Thyroid gland (tissue), 4 donors: ENCODE measurements around the gene SNAP29. TPM values are rescaled to one million over a fixed set of nuclear protein-coding genes. Genes with fewer than 3 reads are reported as not detected.

Experiments used
- DNase-seq, 2 donors: peaks; one replicate each; pipeline ENCODE4 v3.0.0-alpha.2; 2019
- H3K27ac ChIP-seq, 3 donors: fragments of 200-600 bp; sonication (generic); 1 replicate in 2 of 3; 2 replicates in 1 of 3; pipeline ENCODE4 v1.5.1; 2016 to 2019; ENCODE audit warnings: mild to moderate bottlenecking in 1 of 3, moderate library complexity in 1 of 3
- H3K27me3 ChIP-seq: fragments of 200-600 bp; sonication (generic); one replicate; pipeline ENCODE4 v1.5.1; 2019
- H3K36me3 ChIP-seq, 2 donors: fragments of 200-600 bp; sonication (generic); one replicate each; pipeline ENCODE4 v1.5.1; 2016 to 2019
- H3K4me1 ChIP-seq, 2 donors: fragments of 200-600 bp; sonication (generic); one replicate each; pipeline ENCODE4 v1.5.1; 2017 to 2019
- H3K4me3 ChIP-seq, 3 donors: fragments of 200-600 bp; sonication (generic); replicated peaks in 1 of 3; 1 replicate in 2 of 3; 2 replicates in 1 of 3; pipeline ENCODE4 v1.5.1; 2016; ENCODE audit warnings: mild to moderate bottlenecking in 1 of 3
- H3K9me3 ChIP-seq: fragments of 200-600 bp; sonication (generic); one replicate; pipeline ENCODE4 v1.5.1; 2017
- POLR2A ChIP-seq, 2 donors: fragments of 450-650 bp; IDR thresholded peaks; one replicate each; pipeline ENCODE4 v1.6.1; 2017; ENCODE audit warnings: antibody characterized with exemption in 2 of 2, mild to moderate bottlenecking in 2 of 2, moderate library complexity in 1 of 2
- WGBS, 2 donors: methylation state at CpG; one replicate each; pipeline ENCODE4 v1.1.5; 2017; 5-methylcytosine and 5-hydroxymethylcytosine counted together
- intact Hi-C: fragments of 100-400 bp; cut with DNase I; formaldehyde crosslinking; loops from one replicate; pipeline ENCODE4 v1.15.1; 2023
- total RNA-seq, 4 donors: library from RNA; depleted of rRNA; stranded (reverse); fragments of >200 nt; gene quantifications; one replicate each; pipeline ENCODE4 v1.2.3, GENCODE V29; 2016
- TF ChIP-seq, protein P1 (sequence below), 6 experiments: fragments of 200-600 bp in 3 of 6; fragments of 450-650 bp in 3 of 6; sonication (generic) in 3 of 6; IDR thresholded peaks; one replicate each; pipeline ENCODE4 v1.5.1; 2016 to 2019; ENCODE audit warnings: antibody characterized with exemption in 6 of 6, mild to moderate bottlenecking in 2 of 6, inconsistent platforms in 1 of 6, moderate library complexity in 1 of 6

Gene SNAP29
- total RNA-seq, 4 donors from 2014 or later = 17.1 to 21.1 (median 17.6) TPM

DNA sequence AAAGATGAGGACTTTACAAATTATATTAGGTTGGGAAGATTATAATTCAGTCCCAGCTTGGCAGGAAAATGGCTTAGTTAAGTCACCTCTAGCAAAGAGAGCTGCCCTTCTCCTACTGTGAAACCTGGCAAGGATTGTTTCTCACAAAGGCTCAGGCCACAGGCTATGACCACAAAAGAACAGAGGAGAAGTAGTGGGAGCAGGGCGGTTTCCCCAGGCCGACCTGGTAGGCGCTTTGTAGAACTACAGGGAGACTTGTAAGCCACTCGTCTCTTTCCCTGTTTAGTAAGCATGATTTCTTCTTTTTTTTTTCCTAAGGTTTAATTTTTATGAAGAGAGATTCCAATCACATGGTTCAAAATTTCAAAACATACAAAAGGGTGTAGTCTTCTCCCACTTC lies 4.6 kb downstream of the SNAP29 start:
- Histone ChIP-seq H3K27me3 (no peaks in the 10 kb centered on the region), H3K4me1 (peaks cover 17 to 21% of the 10 kb centered on the region in 2 donors), H3K9me3 (no peaks in the 10 kb centered on the region), H3K36me3 (no peaks in the 10 kb centered on the region), H3K4me3 (no peak overlapping the region), H3K27ac (no peak overlapping the region)
- 87 to 88% methylated on average over 4 of the region's 4 CpGs for WGBS, 2 donors
- intact Hi-C loops = loop anchor here (5.0 kb wide), 1 partner anchor 49 kb away; no protein-coding TSS in a partner anchor
- TF ChIP-seq, protein P1, sequence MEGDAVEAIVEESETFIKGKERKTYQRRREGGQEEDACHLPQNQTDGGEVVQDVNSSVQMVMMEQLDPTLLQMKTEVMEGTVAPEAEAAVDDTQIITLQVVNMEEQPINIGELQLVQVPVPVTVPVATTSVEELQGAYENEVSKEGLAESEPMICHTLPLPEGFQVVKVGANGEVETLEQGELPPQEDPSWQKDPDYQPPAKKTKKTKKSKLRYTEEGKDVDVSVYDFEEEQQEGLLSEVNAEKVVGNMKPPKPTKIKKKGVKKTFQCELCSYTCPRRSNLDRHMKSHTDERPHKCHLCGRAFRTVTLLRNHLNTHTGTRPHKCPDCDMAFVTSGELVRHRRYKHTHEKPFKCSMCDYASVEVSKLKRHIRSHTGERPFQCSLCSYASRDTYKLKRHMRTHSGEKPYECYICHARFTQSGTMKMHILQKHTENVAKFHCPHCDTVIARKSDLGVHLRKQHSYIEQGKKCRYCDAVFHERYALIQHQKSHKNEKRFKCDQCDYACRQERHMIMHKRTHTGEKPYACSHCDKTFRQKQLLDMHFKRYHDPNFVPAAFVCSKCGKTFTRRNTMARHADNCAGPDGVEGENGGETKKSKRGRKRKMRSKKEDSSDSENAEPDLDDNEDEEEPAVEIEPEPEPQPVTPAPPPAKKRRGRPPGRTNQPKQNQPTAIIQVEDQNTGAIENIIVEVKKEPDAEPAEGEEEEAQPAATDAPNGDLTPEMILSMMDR (IDR thresholded peaks at IDR 0.05) = no peak
- no peak for TF ChIP-seq POLR2A (IDR thresholded peaks at IDR 0.05)
- DNase-seq = no peak

DNA sequence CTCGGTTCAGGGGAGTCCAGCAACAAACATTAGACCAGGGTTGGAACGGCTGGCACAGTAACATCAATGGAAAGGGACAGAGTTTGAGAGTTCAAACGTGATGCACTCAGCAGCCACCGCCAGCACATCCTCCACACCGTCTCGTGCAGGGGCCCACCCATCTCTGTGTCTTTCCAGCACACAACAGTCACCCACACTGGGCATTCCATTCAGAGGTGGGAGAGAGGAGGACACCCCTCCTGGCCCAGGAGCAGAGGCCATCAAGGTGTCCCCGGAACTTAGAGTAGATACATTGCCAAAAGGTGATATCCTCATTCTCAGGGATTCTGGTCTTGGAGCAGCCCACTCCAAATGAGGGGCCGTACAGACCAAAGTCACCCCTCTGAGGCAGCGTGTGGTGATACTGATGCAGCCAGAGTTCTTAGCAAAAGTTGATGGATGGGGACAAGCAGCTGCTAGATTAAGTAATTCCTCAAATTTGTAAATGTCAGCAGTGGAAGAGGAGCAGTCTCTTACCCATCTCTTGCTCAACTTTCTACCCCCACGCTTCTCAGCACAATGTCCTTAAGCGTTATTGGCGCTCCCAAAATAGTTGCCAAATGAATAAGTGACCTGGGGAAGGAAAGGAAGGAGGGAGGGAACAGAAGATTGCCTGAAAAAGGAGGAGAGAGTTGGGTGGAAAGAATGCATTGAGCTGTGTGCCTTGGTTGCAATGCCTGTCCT lies 5.5 kb downstream of the SNAP29 start:
- TF ChIP-seq, protein P1 (IDR thresholded peaks at IDR 0.05) = no peak
- TF ChIP-seq POLR2A (IDR thresholded peaks at IDR 0.05) = no peak
- DNase-seq = no peak
- Histone ChIP-seq H3K36me3 (no peaks in the 10 kb centered on the region), H3K27ac (no peak overlapping the region), H3K4me1 (peaks cover 15 to 20% of the 10 kb centered on the region in 2 donors), H3K27me3 (no peaks in the 10 kb centered on the region), H3K4me3 (no peak overlapping the region), H3K9me3 (no peaks in the 10 kb centered on the region)
- WGBS, 2 donors = 89 to 91% methylated on average over 12 of the region's 12 CpGs
- intact Hi-C loops = loop anchor here (5.0 kb wide), 1 partner anchor 48 kb away; no protein-coding TSS in a partner anchor

DNA sequence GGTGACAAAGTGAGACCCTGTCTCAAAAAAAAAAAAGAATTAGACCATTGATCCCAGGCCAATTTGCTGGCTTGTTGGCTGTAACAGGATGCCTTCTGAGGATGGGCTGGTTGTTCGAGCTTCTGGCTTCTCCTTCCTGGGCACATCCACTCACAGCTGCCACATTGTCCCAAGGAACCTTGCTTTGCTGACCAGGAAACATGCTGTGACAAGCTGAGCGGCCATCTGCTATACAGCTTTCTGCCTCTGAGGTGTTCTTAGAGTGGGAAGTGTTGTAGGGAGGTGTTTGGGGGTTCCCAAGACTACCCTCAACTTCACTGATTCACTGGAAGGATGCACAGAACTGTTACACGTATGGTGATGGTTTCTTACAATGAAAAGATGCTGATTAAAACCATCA lies 6.5 kb downstream of the SNAP29 start:
- Histone ChIP-seq H3K4me1 (peaks cover 8 to 13% of the 10 kb centered on the region in 2 donors), H3K9me3 (no peaks in the 10 kb centered on the region), H3K4me3 (no peak overlapping the region), H3K36me3 (peaks cover 0 to 5% of the 10 kb centered on the region in 2 donors), H3K27me3 (no peaks in the 10 kb centered on the region), H3K27ac (no peak overlapping the region)
- no peak for TF ChIP-seq POLR2A (IDR thresholded peaks at IDR 0.05)
- TF ChIP-seq, protein P1 (IDR thresholded peaks at IDR 0.05) = no peak
- intact Hi-C loops = no loop called here
- WGBS, 2 donors = 95 to 98% methylated on average over 3 of the region's 3 CpGs
- DNase-seq = no peak

DNA sequence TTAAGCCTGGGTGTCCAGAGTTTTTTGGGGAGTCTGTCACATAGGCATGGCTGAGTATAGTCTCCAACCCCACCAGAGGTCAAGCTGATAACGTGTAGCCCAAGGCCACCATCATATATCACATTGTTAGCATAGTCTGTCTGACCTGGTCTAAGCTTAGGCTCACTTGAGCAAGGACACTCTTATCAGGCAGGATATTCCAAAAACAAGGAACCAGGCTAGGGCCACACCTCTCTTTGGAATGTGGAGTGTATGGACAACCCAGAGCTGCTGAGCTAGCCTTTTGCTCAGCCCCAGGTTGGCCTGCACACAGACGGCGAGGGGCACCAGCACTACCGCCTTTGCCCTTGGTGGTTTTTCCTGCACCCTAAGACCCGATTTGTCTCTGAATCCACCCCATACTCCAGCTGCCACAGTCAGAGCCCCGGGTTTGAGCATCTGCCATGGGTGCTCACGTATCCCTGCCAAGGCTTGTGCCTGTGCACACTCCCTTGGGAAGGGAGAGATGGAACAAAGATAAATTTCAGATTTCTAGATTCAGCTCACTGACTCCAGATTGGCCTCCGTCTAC lies 7.2 kb downstream of the SNAP29 start:
- Histone ChIP-seq H3K4me1 (peaks cover 8 to 13% of the 10 kb centered on the region in 2 donors), H3K27me3 (no peaks in the 10 kb centered on the region), H3K36me3 (peaks cover 6 to 11% of the 10 kb centered on the region in 2 donors), H3K4me3 (no peak overlapping the region), H3K9me3 (no peaks in the 10 kb centered on the region), H3K27ac (peak overlapping the region in 1 of 3 donors; percentile 90)
- no peak for DNase-seq
- WGBS, 2 donors = 86 to 95% methylated on average over 7 of the region's 8 CpGs
- intact Hi-C loops = no loop called here
- TF ChIP-seq POLR2A (IDR thresholded peaks at IDR 0.05) = no peak
- TF ChIP-seq, protein P1 (IDR thresholded peaks at IDR 0.05) = no peak

DNA sequence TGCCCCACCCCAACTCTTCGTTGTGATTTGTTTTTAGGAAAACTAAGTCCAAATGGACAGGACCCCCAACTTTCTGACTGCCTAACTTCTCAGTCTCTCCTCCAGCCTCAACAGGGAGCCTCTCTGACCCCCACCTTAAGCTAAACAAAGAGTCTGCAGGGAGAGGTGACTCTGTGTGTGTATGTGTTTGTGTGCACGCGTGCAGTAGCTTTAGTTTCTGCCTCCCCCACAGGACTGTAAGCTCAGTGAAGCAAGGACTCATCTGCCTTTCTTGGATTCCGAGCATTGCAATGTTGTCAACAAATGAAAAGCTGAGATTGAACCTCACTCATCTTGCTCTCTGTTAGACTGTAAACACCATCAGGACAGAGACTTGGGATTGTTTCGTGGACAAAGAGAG lies 7.9 kb downstream of the SNAP29 start:
- Histone ChIP-seq H3K9me3 (no peaks in the 10 kb centered on the region), H3K4me1 (peaks cover 8 to 13% of the 10 kb centered on the region in 2 donors), H3K36me3 (peaks cover 13 to 14% of the 10 kb centered on the region in 2 donors), H3K4me3 (no peak overlapping the region), H3K27me3 (no peaks in the 10 kb centered on the region), H3K27ac (peak overlapping the region in 2 of 3 donors; percentile 43 to 90)
- intact Hi-C loops = no loop called here
- DNase-seq = no peak
- 87 to 92% methylated on average over 5 of the region's 5 CpGs for WGBS, 2 donors
- TF ChIP-seq, protein P1 (IDR thresholded peaks at IDR 0.05) = no peak
- no peak for TF ChIP-seq POLR2A (IDR thresholded peaks at IDR 0.05)
